ENCODE measurements around the gene IQCB1.
"Not testable (repeated sequence)": the region's sequence is repeated elsewhere in the genome, so short reads cannot be mapped to it uniquely, and the experiment has no call there.

IQCB1 gene

GRCh38 chr3:121817753-121818152 lies 17.1 kb downstream of the IQCB1 start:
- DNase-seq = no peak
- intact Hi-C loops (cut with DNase I) = no loop called here

GRCh38 chr3:121809249-121809648 lies 25.6 kb downstream of the IQCB1 start:
- no peak for DNase-seq

GRCh38 chr3:121803771-121804320 lies 31.0 kb downstream of the IQCB1 start:
- DNase-seq = no peak
- intact Hi-C loops (cut with DNase I) = no loop called here

More at GRCh38 chr3:121809249-121809648, 25.6 kb downstream of the IQCB1 start:
- intact Hi-C loops (cut with DNase I) = no loop called here

- no peak for DNase-seq
- intact Hi-C loops (cut with DNase I) = no loop called here
Observed at GRCh38 chr3:121800906-121801305, 34.0 kb downstream of the IQCB1 start.

GRCh38 chr3:121796970-121797369 lies 37.9 kb downstream of the IQCB1 start:
- no peak for DNase-seq
- intact Hi-C loops (cut with DNase I) = no loop called here

GRCh38 chr3:121794264-121794983 lies 40.4 kb downstream of the IQCB1 start:
- no peak for DNase-seq
- intact Hi-C loops (cut with DNase I) = no loop called here

- no peak for DNase-seq
- intact Hi-C loops (cut with DNase I) = no loop called here
Observed at GRCh38 chr3:121793078-121793477, 41.8 kb downstream of the IQCB1 start.

GRCh38 chr3:121786485-121786884 lies 48.4 kb downstream of the IQCB1 start:
- intact Hi-C loops (cut with DNase I) = no loop called here

GRCh38 chr3:121782784-121783183 lies 52.1 kb downstream of the IQCB1 start:
- DNase-seq; intact Hi-C loops (cut with DNase I): not testable (repeated sequence)

More at GRCh38 chr3:121786485-121786884, 48.4 kb downstream of the IQCB1 start:
- no peak for DNase-seq

GRCh38 chr3:121781611-121782010 lies 53.2 kb downstream of the IQCB1 start:
- DNase-seq = no peak
- intact Hi-C loops (cut with DNase I) = no loop called here

GRCh38 chr3:121775095-121775494 lies 59.8 kb downstream of the IQCB1 start:
- DNase-seq; intact Hi-C loops (cut with DNase I): not testable (repeated sequence)

GRCh38 chr3:121769246-121769645 lies 65.6 kb downstream of the IQCB1 start:
- no peak for DNase-seq
- intact Hi-C loops (cut with DNase I) = no loop called here

GRCh38 chr3:121768452-121768851 lies 66.4 kb downstream of the IQCB1 start:
- intact Hi-C loops (cut with DNase I) = no loop called here
- DNase-seq = no peak

GRCh38 chr3:121759541-121760202 lies 75.2 kb downstream of the IQCB1 start:
- no peak for DNase-seq
- intact Hi-C loops (cut with DNase I) = no loop called here

GRCh38 chr3:121758727-121759450 lies 76.0 kb downstream of the IQCB1 start:
- no peak for DNase-seq
- intact Hi-C loops (cut with DNase I) = no loop called here

- intact Hi-C loops (cut with DNase I) = no loop called here
- DNase-seq = no peak
Observed at GRCh38 chr3:121757812-121758545, 76.9 kb downstream of the IQCB1 start.

GRCh38 chr3:121757087-121757811 lies 77.6 kb downstream of the IQCB1 start:
- no peak for DNase-seq
- intact Hi-C loops (cut with DNase I) = no loop called here

- DNase-seq = no peak
- intact Hi-C loops (cut with DNase I) = no loop called here
Observed at GRCh38 chr3:121752772-121753171, 82.1 kb downstream of the IQCB1 start.

- intact Hi-C loops (cut with DNase I) = no loop called here
- DNase-seq = no peak
Observed at GRCh38 chr3:121752261-121752660, 82.6 kb downstream of the IQCB1 start.

- DNase-seq = no peak
- intact Hi-C loops (cut with DNase I) = no loop called here
Observed at GRCh38 chr3:121750087-121750415, 84.8 kb downstream of the IQCB1 start.
